GM18861 (cell line): ENCODE results near the gene MINAR1.
"Not testable (repeated sequence)": the region's sequence is repeated elsewhere in the genome, so short reads cannot be mapped to it uniquely, and the experiment has no call there.

Source experiments
- ATAC-seq: cut with Tn5 transposase; IDR thresholded peaks from one replicate; pipeline ENCODE4 v1.9.1; 2021; ENCODE audit not compliant: unreplicated experiment

MINAR1 gene, protein sequence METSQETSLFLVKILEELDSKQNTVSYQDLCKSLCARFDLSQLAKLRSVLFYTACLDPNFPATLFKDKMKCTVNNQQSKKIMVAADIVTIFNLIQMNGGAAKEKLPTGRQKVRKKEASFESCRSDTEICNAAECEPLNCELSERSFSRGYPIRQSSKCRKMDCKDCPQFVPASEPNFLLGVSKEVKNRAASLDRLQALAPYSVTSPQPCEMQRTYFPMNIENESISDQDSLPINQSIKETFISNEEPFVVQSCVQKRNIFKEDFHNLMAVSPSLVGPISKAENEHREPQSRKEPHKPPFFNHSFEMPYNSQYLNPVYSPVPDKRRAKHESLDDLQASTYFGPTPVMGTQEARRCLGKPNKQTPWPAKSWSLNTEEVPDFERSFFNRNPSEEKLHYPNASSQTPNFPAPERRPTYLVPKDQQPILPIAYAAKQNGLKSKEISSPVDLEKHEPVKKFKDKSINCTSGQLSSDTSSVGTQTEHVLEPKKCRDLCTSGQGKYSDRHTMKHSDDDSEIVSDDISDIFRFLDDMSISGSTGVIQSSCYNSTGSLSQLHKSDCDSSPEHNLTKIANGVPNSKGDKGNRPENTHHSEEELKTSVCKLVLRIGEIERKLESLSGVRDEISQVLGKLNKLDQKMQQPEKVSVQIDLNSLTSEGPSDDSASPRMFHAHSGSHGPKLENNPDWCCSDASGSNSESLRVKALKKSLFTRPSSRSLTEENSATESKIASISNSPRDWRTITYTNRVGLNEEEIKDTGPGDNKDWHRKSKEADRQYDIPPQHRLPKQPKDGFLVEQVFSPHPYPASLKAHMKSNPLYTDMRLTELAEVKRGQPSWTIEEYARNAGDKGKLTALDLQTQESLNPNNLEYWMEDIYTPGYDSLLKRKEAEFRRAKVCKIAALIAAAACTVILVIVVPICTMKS

GRCh38 chr15:79431636-79432344 is at the start of gene MINAR1:
Gene MINAR1 (plus strand): TSS chr15:79432336. CDS start chr15:79456148, 23,812 bp downstream.
- no peak for ATAC-seq

DNA sequence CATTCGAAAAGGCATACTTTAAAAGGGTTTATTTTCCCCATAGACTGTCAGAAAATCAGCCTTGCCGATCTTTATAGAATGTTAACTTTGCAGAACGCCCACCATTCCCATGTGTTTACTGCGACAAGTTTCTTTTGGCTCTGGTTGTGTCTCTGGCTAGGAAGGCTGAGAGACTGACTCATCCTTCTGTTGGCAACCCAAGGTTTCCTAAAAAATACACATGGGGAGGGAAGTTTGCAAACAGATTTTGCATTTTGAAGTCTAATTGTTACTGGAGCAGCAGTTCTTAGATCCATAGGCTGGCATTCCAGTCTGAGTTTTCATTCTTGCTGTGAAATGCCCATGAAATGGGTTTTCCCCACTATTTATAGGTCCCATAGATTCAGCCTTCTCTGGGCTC is 37.9 kb upstream of the MINAR1 start:
- ATAC-seq = no peak

- no peak for ATAC-seq
Measured at GRCh38 chr15:79396850-79397249, 35.3 kb upstream of the MINAR1 start.

- no peak for ATAC-seq
Measured at GRCh38 chr15:79397269-79397910, 34.7 kb upstream of the MINAR1 start.

DNA sequence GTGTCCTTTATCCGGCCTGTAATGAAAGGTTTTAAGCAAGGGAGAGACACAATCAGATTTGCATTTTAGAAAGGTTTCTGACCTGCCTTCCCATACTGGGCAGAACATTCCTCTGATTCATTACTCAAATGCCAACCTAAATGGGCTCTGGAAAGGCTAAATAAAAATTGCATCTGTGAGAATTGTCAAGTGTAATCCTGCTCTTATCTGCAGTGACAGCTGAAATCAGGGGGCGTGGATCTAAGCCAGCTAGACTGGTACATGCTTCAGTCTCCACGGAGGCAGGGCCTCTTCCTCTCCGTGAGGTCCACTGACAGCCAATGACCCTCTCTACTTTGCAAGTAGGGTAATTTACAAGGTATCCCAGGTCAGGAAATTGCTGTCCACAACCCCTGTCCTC is 32.5 kb upstream of the MINAR1 start:
- ATAC-seq = no peak

DNA sequence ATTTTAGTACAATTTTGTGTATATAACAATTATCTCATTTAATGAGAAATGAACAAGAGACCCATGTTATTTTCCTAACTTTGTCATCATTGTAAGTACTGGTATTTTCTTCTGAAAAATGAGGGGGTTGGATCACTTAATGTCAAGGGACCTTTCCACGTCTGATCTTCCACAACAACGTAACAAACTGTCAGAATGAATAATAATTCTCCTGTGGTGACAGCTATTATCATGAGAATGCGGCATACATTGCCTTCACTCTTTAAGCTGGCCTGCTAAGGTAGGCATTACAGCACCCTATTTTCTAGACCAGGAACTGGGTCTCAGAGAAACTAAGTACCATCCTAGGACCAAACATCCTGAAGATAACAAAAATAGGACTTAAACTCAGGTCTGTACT is 31.5 kb upstream of the MINAR1 start:
- no peak for ATAC-seq

GRCh38 chr15:79401301-79401700 is 30.8 kb upstream of the MINAR1 start:
- no peak for ATAC-seq

GRCh38 chr15:79402136-79402535 is 30.0 kb upstream of the MINAR1 start:
- no peak for ATAC-seq

GRCh38 chr15:79403501-79403900 is 28.6 kb upstream of the MINAR1 start:
- ATAC-seq = no peak

DNA sequence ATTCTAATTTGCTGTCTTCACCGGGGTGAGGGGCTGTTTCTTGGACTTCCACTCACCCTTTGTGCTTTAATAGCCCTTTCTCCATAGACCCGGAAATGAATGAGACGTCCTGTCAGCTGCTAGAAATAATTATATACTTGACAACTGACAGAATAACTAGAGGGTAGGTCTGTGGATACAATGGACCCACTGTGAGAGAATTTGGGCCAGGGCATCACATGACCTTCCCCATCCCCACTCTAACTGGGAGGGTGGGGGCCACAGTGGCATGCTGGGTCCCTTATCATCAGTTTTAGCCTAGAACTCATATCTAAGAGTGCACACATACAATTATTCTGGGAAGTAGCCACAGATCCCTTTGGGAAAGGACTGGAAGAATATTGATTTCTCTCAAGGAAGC is 25.9 kb upstream of the MINAR1 start:
- no peak for ATAC-seq

DNA sequence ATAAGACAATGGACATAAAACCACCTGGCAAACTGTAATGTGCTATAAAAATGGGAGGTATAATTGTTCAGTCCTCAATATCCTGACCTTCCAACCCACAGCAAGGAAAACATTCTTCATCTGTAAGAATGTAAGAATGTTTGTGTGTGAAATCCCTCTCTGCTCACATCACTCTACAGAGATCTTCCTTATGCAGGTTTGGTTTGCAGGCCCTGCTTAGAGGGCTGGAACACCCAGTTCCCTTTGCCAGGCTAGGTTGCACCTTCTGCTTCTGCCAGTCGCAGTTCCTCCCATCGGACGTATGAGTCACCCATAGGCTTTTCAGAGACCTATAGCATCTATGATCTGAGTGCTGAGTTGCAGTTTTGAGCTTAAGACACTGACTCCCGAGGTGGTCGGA is 24.1 kb upstream of the MINAR1 start:
- ATAC-seq = no peak

DNA sequence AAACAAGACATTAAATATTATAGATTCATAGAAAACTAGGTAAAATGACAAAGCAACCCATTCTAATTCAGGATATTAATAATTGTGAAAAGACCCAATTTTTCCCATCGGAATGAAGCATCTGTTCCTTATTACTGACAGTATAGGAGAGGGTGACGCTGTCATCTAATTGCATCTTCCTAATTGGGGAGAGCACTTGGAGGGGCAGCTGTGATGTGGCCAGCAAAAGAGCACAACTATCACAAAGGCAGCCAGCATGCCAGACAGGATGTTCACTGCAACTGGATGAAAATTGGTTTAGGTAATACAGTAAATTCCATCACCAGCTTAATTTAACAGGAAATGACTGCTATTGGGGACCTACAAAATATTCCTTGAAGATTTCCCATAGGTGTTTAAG is 21.9 kb upstream of the MINAR1 start:
- no peak for ATAC-seq

- ATAC-seq = no peak
Measured at GRCh38 chr15:79412010-79412409, 20.1 kb upstream of the MINAR1 start.

GRCh38 chr15:79412429-79412828 is 19.7 kb upstream of the MINAR1 start:
- no peak for ATAC-seq

DNA sequence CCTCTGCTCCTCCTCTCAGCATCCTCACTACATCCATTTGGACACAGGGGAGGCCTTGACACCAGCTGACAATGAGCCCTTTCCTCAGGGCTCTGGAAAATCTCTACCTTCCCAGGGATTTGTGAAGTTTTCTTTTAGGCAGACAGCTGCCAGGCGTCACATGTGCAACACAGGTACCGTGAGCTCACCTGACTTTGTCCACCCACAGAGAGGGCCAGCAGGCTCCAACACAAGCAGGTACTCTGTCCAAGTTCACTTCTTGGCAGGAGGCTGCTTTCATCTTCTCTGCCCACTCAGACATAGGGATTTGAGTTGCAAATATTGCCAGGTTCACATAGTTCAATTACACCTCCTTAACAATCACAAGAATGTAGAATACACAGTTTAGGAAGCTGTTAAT is 15.3 kb upstream of the MINAR1 start:
- no peak for ATAC-seq

DNA sequence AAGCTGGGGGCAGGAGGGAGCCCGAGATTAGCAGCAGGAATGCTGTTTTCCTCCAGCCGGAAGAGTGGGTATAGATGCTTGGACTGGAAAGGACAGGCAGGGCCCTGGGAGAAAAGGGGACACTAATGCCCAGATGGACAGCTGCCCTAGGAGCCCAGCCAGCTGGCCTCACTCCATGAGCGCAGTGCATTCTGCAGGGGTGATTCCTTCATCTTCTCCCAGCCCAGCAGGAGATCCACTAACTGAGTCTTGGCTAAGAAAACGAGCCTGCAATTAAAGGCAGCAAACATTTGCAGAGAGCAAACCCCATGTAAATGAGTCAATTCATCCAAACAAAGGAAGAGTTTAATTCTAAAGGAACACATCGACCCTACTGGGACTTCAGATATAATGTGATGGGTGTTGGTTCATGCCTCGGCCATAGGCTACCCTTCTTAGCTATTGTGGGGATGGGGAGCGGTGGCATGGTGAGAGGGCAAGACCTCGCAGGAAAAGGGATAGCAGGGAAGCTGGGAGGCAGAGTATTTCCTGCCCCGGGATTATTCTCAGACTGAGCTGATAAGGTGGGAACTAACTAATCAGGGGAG is 13.3 kb upstream of the MINAR1 start:
- no peak for ATAC-seq

- no peak for ATAC-seq
Measured at GRCh38 chr15:79425591-79426295, 6.4 kb upstream of the MINAR1 start.

DNA sequence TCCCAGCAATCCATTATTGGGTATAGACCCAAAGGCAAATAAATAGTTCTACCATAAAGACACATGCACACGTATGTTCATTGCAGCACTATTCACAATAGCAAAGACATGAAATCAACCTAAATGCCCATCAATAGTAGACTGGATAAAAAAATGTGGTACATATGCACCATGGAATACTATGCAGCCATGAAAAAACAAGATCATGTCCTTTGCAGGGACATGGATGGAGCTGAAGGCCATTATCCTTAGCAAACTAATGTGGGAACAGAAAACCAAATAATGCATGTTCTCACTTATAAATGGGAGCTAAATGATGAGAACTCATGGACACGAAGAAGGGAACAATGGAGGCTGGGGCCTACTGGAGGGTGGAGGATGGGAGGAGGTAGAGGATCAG is 5.2 kb upstream of the MINAR1 start:
- not testable (repeated sequence) for ATAC-seq

DNA sequence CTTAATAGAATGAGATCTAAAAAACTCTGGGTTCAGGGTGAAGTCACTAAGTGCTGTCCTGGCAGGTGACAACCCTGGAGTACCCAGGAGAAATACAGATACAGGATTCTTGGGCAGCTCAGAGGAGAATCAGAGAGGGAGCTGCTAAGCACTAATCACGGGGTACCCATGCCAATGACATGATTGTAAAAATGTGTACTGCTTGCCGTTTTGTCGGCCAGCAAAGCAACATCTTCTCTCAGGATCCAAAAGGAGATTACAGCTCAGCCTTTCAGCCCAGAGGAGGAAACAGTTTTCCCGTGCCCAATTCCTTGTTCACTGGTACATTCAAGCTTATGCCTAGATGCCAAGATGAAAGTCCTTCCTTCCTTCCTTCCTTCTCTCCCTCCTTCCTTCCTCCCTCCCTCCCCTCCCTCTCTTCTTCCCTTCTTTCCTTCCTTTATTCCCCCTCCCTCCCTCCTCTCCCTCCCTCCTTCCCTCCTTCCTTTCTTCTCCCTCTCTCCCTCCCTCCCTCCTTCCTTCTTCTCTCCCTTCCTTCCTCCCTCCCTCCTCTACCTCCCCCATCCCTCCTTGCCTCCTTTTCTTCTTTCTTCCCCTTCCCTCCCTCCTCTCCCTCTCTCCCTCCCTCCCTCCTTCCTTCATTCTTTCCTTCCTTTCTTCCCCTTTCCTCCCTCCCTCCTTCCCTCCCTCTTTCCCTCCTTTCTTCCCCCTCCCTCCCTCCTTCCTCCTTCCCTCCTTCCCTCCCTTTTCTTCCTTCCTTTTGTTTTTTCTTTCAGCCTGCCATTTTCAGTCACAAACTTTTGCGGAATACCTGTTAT is 4.1 kb upstream of the MINAR1 start:
- no peak for ATAC-seq
